Hepatocyte (in vitro differentiated cells): Measurements from ENCODE around the gene KDELR1. TPM values are rescaled to one million over a fixed set of nuclear protein-coding genes. Genes with fewer than 3 reads are reported as not detected.

ENCODE experiments used
- DNase-seq: peaks from one replicate; pipeline ENCODE4 v3.0.0-alpha.2; 2016; ENCODE audit warnings: low spot score
- H2AFZ ChIP-seq: fragments of 200-600 bp; sonication (generic); 2 replicates; pipeline ENCODE4 v1.6.0; 2016; ENCODE audit warnings: antibody characterized with exemption, mild to moderate bottlenecking
- H3K27ac ChIP-seq: fragments of 200-600 bp; sonication (generic); 2 replicates; pipeline ENCODE4 v1.5.1; 2016; ENCODE audit warnings: mild to moderate bottlenecking
- H3K27me3 ChIP-seq: fragments of 200-600 bp; sonication (generic); 2 replicates; pipeline ENCODE4 v1.6.1; 2016
- H3K36me3 ChIP-seq: fragments of 200-600 bp; sonication (generic); replicated peaks from 2 replicates; pipeline ENCODE4 v1.5.1; 2016; ENCODE audit warnings: low read depth; ENCODE audit not compliant: insufficient read depth
- H3K4me1 ChIP-seq: fragments of 200-600 bp; sonication (generic); 2 replicates; pipeline ENCODE4 v1.5.1; 2016; ENCODE audit warnings: mild to moderate bottlenecking, moderate library complexity; ENCODE audit not compliant: insufficient read depth
- H3K4me2 ChIP-seq: fragments of 200-600 bp; sonication (generic); 2 replicates; pipeline ENCODE4 v1.6.0; 2016
- H3K4me3 ChIP-seq: fragments of 200-600 bp; sonication (generic); 2 replicates; pipeline ENCODE4 v1.5.1; 2016; ENCODE audit warnings: mild to moderate bottlenecking
- H3K79me2 ChIP-seq: fragments of 200-600 bp; sonication (generic); 2 replicates; pipeline ENCODE4 v1.6.0; 2017; ENCODE audit warnings: mild to moderate bottlenecking
- H3K9me2 ChIP-seq: fragments of 200-600 bp; sonication (generic); replicated peaks from 2 replicates; pipeline ENCODE4 v1.6.0; 2017; ENCODE audit warnings: mild to moderate bottlenecking; ENCODE audit not compliant: insufficient read depth
- H3K9me3 ChIP-seq: fragments of 200-600 bp; sonication (generic); 2 replicates; pipeline ENCODE4 v1.5.1; 2016; ENCODE audit warnings: low read depth, mild to moderate bottlenecking
- H4K20me1 ChIP-seq: fragments of 200-600 bp; sonication (generic); 2 replicates; pipeline ENCODE4 v1.6.0; 2016; ENCODE audit warnings: mild to moderate bottlenecking; ENCODE audit not compliant: insufficient read depth, poor library complexity, severe bottlenecking
- EZH2 ChIP-seq: fragments of 200-600 bp; sonication (generic); IDR thresholded peaks from 2 replicates; pipeline ENCODE4 v1.6.1; 2016; ENCODE audit warnings: antibody characterized with exemption, mild to moderate bottlenecking, borderline replicate concordance
- EZH2phosphoT487 ChIP-seq: fragments of 200-600 bp; sonication (generic); IDR thresholded peaks from one replicate; pipeline ENCODE4 v1.6.1; 2018; ENCODE audit warnings: antibody characterized with exemption, mild to moderate bottlenecking, low read depth, moderate library complexity; ENCODE audit not compliant: unreplicated experiment, severe bottlenecking
- WGBS: methylation state at CpG from one replicate; pipeline ENCODE4 v1.1.6; 2016; ENCODE audit warnings: low lambda C conversion rate; ENCODE audit errors: missing lambda C conversion rate; 5-methylcytosine and 5-hydroxymethylcytosine counted together
- polyA plus RNA-seq: library from polyadenylated mRNA; unstranded; fragments of >200 nt; fragmentation: Nextera tagmentation; extraction: Ambion mirVana; gene quantifications from 2 replicates; pipeline ENCODE4 v1.2.1, GENCODE V29; 2016
- total RNA-seq: library from RNA; depleted of rRNA; stranded (reverse); fragments of >200 nt; gene quantifications from 2 replicates; pipeline ENCODE4 v1.2.3, GENCODE V29; 2014
- TF ChIP-seq, protein P1 (sequence below): fragments of 200-600 bp; sonication (generic); IDR thresholded peaks from 2 replicates; pipeline ENCODE4 v1.5.1; 2016; ENCODE audit warnings: antibody characterized with exemption, mild to moderate bottlenecking; ENCODE audit not compliant: poor library complexity

KDELR1 gene
- total and polyA plus RNA-seq, 2 experiments from 2014 or later, result 179 to 288 TPM

DNA sequence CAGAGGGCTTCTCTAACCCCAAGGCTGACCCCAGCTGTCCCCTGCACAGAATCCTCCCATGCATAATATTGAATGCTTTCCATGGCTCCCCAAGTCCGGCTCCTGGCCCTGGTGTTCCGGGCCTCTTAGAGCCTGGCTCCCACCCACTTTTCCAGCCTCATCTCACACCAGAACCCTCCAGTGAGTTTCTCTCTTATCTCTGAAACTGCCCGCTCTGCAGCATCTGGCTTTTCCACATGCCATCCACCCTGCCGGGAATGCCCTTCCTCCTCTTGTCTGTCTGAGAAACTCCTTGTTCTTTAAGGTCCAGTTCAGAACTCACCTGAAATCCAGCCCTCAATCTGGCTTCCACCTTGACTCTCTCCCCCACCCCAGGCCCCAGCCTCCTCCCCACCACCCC is 20.4 kb downstream of the KDELR1 start:
- no peaks in the 10 kb centered on the region for H4K20me1 ChIP-seq
- H3K27me3 ChIP-seq, result no peaks in the 10 kb centered on the region
- H2AFZ ChIP-seq, result no peak overlapping the region
- peaks cover 10% of the 10 kb centered on the region for H3K4me1 ChIP-seq
- no peak for DNase-seq
- WGBS, result 71% methylated on average over 4 of the region's 4 CpGs
- H3K9me2 ChIP-seq, result no peaks in the 10 kb centered on the region
- no peak overlapping the region for H3K27ac ChIP-seq
- no peaks in the 10 kb centered on the region for H3K79me2 ChIP-seq
- H3K4me3 ChIP-seq, result no peak overlapping the region
- no peaks in the 10 kb centered on the region for H3K9me3 ChIP-seq
- TF ChIP-seq EZH2phosphoT487 (no peak), EZH2 (no peak)
- TF ChIP-seq, protein P1, sequence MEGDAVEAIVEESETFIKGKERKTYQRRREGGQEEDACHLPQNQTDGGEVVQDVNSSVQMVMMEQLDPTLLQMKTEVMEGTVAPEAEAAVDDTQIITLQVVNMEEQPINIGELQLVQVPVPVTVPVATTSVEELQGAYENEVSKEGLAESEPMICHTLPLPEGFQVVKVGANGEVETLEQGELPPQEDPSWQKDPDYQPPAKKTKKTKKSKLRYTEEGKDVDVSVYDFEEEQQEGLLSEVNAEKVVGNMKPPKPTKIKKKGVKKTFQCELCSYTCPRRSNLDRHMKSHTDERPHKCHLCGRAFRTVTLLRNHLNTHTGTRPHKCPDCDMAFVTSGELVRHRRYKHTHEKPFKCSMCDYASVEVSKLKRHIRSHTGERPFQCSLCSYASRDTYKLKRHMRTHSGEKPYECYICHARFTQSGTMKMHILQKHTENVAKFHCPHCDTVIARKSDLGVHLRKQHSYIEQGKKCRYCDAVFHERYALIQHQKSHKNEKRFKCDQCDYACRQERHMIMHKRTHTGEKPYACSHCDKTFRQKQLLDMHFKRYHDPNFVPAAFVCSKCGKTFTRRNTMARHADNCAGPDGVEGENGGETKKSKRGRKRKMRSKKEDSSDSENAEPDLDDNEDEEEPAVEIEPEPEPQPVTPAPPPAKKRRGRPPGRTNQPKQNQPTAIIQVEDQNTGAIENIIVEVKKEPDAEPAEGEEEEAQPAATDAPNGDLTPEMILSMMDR, result no peak
- no peak overlapping the region for H3K4me2 ChIP-seq
- H3K36me3 ChIP-seq, result no peaks in the 10 kb centered on the region

DNA sequence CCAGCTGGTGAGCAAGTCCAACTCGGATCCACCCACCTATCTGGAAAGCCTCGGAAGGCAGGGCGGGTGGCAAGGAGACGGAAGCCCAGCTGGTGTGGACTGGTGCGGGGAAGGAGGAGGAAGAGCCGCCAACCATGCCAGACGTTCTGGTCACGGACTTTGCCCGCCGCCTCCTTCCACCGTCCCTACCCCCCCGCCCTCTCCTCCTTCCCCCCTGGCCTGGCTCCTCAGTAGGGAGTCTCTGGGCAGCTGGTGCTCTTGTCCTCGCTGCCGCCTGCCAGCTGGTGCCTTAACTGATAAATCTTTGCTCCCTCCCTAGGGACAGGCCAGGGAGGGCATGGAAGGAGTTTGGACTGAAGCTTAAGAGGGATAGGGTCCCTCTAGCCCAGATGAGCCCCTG is 22.4 kb downstream of the KDELR1 start:
- 79% methylated on average over 11 of the region's 14 CpGs for WGBS
- no peaks in the 10 kb centered on the region for H3K79me2 ChIP-seq
- no peak overlapping the region for H3K4me3 ChIP-seq
- TF ChIP-seq EZH2 (no peak), EZH2phosphoT487 (no peak)
- TF ChIP-seq, protein P1, result no peak
- peaks cover 10% of the 10 kb centered on the region for H3K4me1 ChIP-seq
- H3K9me3 ChIP-seq, result no peaks in the 10 kb centered on the region
- H3K9me2 ChIP-seq, result no peaks in the 10 kb centered on the region
- H3K27me3 ChIP-seq, result no peaks in the 10 kb centered on the region
- no peak overlapping the region for H3K27ac ChIP-seq
- H3K4me2 ChIP-seq, result no peak overlapping the region
- no peaks in the 10 kb centered on the region for H4K20me1 ChIP-seq
- H3K36me3 ChIP-seq, result no peaks in the 10 kb centered on the region
- H2AFZ ChIP-seq, result no peak overlapping the region
- no peak for DNase-seq

DNA sequence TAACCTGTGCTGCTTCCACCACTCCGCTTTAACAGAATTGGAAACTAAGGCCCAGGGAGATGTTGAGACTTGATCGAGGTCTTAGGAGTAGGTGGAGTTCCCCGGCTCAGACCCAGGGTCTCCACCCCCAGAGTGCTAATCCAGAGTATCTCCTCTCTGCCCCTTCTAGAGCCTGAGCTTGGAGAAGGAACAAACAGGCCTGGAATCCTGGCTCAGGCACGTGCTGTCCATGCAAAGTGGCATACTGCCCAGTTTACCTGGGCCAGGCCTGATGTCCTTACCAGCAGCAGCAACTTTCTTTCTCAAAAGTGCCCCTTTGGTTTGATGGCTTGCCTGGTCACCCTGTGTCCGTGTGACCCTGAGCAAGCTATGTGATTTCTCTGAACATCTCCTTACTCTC is 23.5 kb downstream of the KDELR1 start:
- WGBS, result 63% methylated on average over 5 of the region's 5 CpGs
- Histone ChIP-seq H3K4me3 (no peak overlapping the region), H3K9me2 (no peaks in the 10 kb centered on the region), H3K36me3 (no peaks in the 10 kb centered on the region), H3K27me3 (no peaks in the 10 kb centered on the region), H3K79me2 (no peaks in the 10 kb centered on the region), H3K4me2 (no peak overlapping the region), H3K27ac (no peak overlapping the region), H2AFZ (no peak overlapping the region), H4K20me1 (no peaks in the 10 kb centered on the region), H3K9me3 (no peaks in the 10 kb centered on the region), H3K4me1 (peaks cover 8% of the 10 kb centered on the region)
- TF ChIP-seq EZH2, result no peak
- no peak for DNase-seq

DNA sequence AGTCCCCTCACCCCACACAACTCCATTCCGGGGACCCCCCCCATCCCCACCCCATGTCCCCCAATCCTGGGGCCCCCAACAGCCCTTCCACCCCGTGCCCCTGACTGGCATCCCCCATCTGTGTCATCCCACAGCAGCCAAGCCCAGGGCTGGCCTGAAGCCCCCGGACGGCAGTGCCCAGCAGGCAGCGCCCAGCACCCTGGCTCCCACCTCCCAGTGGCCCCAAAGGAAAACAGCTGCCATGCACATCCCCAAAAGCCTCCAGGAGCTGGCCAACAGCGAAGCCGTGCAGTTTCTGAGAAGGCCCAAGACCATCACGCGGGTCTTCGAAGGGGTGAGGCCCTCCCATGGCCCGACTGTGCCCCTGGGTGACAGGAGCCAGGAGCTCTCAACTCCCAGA is 25.7 kb downstream of the KDELR1 start:
- WGBS, result 95% methylated on average over 9 of the region's 11 CpGs
- H3K4me3 ChIP-seq, result no peak overlapping the region
- H3K27me3 ChIP-seq, result no peaks in the 10 kb centered on the region
- no peaks in the 10 kb centered on the region for H3K79me2 ChIP-seq
- no peak for DNase-seq
- H3K27ac ChIP-seq, result no peak overlapping the region
- TF ChIP-seq, protein P1, result no peak
- TF ChIP-seq EZH2phosphoT487, result no peak
- TF ChIP-seq EZH2, result no peak
- H3K9me2 ChIP-seq, result no peaks in the 10 kb centered on the region
- H3K4me1 ChIP-seq, result no peaks in the 10 kb centered on the region
- H4K20me1 ChIP-seq, result no peaks in the 10 kb centered on the region
- no peak overlapping the region for H3K4me2 ChIP-seq
- H2AFZ ChIP-seq, result no peak overlapping the region
- H3K36me3 ChIP-seq, result no peaks in the 10 kb centered on the region
- no peaks in the 10 kb centered on the region for H3K9me3 ChIP-seq
